Testis (tissue), 3 donors: ENCODE results near the gene NIPAL4. TPM values are rescaled to one million over a fixed set of nuclear protein-coding genes. Genes with fewer than 3 reads are reported as not detected.

Source experiments
- DNase-seq: peaks from one replicate; pipeline ENCODE4 v3.0.0-alpha.2; 2019
- H3K27ac ChIP-seq, 2 donors: fragments of 200-600 bp; sonication (generic); one replicate each; pipeline ENCODE4 v1.5.1; 2019
- H3K27me3 ChIP-seq: fragments of 200-600 bp; sonication (generic); one replicate; pipeline ENCODE4 v1.5.1; 2019
- H3K36me3 ChIP-seq: fragments of 200-600 bp; sonication (generic); one replicate; pipeline ENCODE4 v1.5.1; 2017; ENCODE audit warnings: low read depth; ENCODE audit errors: missing control alignments
- H3K4me1 ChIP-seq: fragments of 200-600 bp; sonication (generic); one replicate; pipeline ENCODE4 v1.5.1; 2019
- H3K4me3 ChIP-seq, 2 donors: fragments of 200-600 bp; sonication (generic); one replicate each; pipeline ENCODE4 v1.5.1; 2017 to 2019
- H3K9me3 ChIP-seq: fragments of 200-600 bp; sonication (generic); one replicate; pipeline ENCODE4 v1.5.1; 2017
- POLR2A ChIP-seq: fragments of 450-650 bp; IDR thresholded peaks from one replicate; pipeline ENCODE4 v1.6.1; 2017; ENCODE audit warnings: antibody characterized with exemption, mild to moderate bottlenecking, moderate library complexity
- WGBS, 2 donors: methylation state at CpG; one replicate each; pipeline ENCODE4 v1.1.5; 2018; 5-methylcytosine and 5-hydroxymethylcytosine counted together
- intact Hi-C: fragments of 100-400 bp; cut with DNase I; formaldehyde crosslinking; loops from one replicate; pipeline ENCODE4 v1.15.1; 2023; ENCODE audit warnings: low total_unique reads
- polyA plus RNA-seq: library from polyadenylated mRNA; stranded (reverse); fragments of 350-450 nt; fragmentation: Illumina TruSeq; extraction: RNeasy Lipid Tissue Mini Kit (QIAGEN cat#74804); gene quantifications from one replicate; pipeline ENCODE4 v1.2.3, GENCODE V29; 2014; ENCODE audit warnings: low read depth, low replicate concordance; ENCODE audit not compliant: insufficient read depth
- total RNA-seq, 2 donors: library from RNA; depleted of rRNA; stranded (reverse); fragments of >200 nt; gene quantifications; one replicate each; pipeline ENCODE4 v1.2.3, GENCODE V29; 2016
- TF ChIP-seq, protein P1 (sequence below), 3 experiments: fragments of 450-650 bp in 2 of 3; fragments of 200-600 bp in 1 of 3; sonication (generic) in 1 of 3; IDR thresholded peaks; one replicate each; pipeline ENCODE4 v1.5.1; 2016 to 2019; ENCODE audit warnings: antibody characterized with exemption in 3 of 3, mild to moderate bottlenecking in 2 of 3, moderate library complexity in 1 of 3

Gene NIPAL4
- total and polyA plus RNA-seq, 3 donors from 2014 or later: 0.08 to 0.18 TPM; not detected in 1

DNA sequence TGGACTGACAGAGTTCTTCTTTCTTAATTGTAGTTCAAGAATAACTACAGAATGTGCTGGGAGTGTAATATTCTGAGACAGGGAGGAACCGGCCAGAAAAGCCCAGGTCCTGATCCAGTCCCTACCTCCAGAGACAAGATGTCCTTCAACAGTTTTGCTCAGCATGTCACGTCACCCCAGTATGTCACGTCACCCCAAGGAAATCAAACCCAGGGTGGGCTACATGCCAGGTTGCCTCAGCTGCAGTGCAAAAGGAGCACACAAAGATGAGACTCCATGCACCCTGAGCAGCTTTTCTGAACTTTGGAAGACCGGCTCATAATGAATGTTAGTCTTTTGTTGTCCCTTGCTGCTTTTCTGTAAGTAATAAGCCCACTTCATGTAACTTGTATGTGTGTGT is 25.9 kb upstream of the NIPAL4 start:
- Histone ChIP-seq H3K27me3 (no peaks in the 10 kb centered on the region), H3K4me1 (no peaks in the 10 kb centered on the region), H3K9me3 (no peaks in the 10 kb centered on the region), H3K27ac (no peak overlapping the region), H3K4me3 (no peak overlapping the region), H3K36me3 (no peaks in the 10 kb centered on the region)
- WGBS, 2 donors: 31 to 38% methylated on average over 3 to 4 of the region's 4 CpGs
- peak; percentile 18 for DNase-seq
- intact Hi-C loops: no loop called here
- TF ChIP-seq, protein P1, sequence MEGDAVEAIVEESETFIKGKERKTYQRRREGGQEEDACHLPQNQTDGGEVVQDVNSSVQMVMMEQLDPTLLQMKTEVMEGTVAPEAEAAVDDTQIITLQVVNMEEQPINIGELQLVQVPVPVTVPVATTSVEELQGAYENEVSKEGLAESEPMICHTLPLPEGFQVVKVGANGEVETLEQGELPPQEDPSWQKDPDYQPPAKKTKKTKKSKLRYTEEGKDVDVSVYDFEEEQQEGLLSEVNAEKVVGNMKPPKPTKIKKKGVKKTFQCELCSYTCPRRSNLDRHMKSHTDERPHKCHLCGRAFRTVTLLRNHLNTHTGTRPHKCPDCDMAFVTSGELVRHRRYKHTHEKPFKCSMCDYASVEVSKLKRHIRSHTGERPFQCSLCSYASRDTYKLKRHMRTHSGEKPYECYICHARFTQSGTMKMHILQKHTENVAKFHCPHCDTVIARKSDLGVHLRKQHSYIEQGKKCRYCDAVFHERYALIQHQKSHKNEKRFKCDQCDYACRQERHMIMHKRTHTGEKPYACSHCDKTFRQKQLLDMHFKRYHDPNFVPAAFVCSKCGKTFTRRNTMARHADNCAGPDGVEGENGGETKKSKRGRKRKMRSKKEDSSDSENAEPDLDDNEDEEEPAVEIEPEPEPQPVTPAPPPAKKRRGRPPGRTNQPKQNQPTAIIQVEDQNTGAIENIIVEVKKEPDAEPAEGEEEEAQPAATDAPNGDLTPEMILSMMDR (IDR thresholded peaks at IDR 0.05): no peak
- TF ChIP-seq POLR2A: no peak

DNA sequence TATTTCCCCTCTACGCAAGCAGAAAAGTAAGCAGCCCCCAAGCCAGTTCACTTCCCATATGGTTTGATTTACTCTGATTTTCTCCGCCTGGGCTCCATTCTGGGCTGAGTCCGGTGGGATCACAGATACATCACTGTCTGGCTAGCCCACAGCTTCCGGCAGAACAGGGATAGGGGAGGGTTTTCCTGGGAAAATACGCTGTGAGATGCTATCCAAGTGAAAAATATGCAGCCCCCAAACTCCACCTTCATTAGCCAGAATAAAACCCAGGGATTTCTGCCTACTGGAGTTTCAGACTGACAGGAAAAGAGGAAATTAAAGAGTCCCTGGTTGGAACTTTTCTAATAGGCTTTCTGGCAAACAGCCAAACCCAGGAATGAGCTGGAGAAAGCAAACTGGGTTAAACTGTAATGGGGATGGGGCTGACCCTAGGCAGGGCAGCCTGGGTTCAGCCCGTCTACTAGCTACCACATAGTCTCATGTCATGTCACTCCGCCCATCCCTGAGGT is 16.9 kb upstream of the NIPAL4 start:
- Histone ChIP-seq H3K27me3 (no peaks in the 10 kb centered on the region), H3K4me3 (no peak overlapping the region), H3K9me3 (no peaks in the 10 kb centered on the region), H3K27ac (no peak overlapping the region), H3K4me1 (no peaks in the 10 kb centered on the region), H3K36me3 (no peaks in the 10 kb centered on the region)
- DNase-seq: no peak
- TF ChIP-seq, protein P1 (IDR thresholded peaks at IDR 0.05): no peak
- TF ChIP-seq POLR2A: no peak
- intact Hi-C loops: no loop called here
- WGBS, 2 donors: 65 to 74% methylated on average over 7 of the region's 7 CpGs

DNA sequence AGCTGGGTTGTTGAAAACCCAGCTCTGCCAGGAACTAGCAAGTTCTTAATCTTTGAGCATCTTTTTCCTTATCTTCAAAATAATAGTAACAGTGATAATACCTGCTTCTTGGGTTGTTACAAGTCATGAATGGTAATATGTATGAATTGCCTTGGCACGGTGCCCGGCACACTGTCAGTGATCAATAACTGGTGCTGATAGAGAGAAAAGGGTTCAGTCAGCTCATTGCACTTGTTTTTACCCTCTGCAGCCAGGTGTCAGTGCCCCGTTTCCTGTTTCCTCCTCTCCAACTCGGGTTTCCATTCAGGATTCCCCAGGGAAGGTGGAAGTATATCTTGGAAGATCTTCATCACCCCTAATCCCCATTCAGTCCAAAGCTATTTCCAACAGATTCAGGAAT is 15.8 kb upstream of the NIPAL4 start:
- DNase-seq: no peak

DNA sequence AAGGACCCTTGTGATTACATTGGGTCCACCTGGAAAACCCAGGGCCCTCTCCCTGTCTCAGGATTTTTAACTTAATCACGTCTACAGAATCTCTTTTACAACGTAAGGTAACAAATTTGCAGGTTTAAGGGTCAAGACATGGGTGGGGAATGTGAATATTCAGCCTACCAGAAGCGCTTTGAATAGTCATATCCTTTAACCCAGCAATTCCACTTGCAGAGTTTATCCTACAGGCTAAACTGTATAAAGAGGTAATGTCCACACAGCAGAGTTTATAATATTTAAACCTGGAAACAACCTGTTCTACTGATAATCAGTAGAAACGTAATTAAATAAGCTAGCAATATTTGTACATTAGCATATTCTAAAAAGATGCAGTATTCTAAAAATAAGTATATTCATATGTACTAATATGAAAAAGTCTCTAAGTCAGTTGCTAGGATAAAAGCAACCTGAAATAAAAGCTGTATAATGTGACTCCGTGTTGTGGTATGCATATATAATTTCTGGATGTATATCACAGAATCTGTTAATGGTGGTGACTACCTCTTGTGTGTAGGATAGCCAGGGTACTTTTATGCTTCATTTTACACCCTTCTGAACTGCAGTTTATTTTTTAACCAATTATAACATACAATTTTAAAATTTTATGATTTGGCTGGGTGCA is 14.1 kb upstream of the NIPAL4 start:
- H3K36me3 ChIP-seq: no peaks in the 10 kb centered on the region
- 74 to 86% methylated on average over 5 of the region's 5 CpGs for WGBS, 2 donors
- TF ChIP-seq, protein P1 (IDR thresholded peaks at IDR 0.05): no peak
- no peak for TF ChIP-seq POLR2A

More for the DNA sequence above, 15.8 kb upstream of the NIPAL4 start:
- TF ChIP-seq, protein P1 (IDR thresholded peaks at IDR 0.05): no peak
- TF ChIP-seq POLR2A: no peak
- H3K27me3 ChIP-seq: no peaks in the 10 kb centered on the region
- intact Hi-C loops: no loop called here
- H3K4me1 ChIP-seq: no peaks in the 10 kb centered on the region
- 68 to 76% methylated on average over 4 of the region's 4 CpGs for WGBS, 2 donors
- no peaks in the 10 kb centered on the region for H3K36me3 ChIP-seq
- no peaks in the 10 kb centered on the region for H3K9me3 ChIP-seq
- no peak overlapping the region for H3K4me3 ChIP-seq
- no peak overlapping the region for H3K27ac ChIP-seq

More for the DNA sequence above, 14.1 kb upstream of the NIPAL4 start:
- Histone ChIP-seq H3K27ac (no peak overlapping the region), H3K9me3 (no peaks in the 10 kb centered on the region), H3K27me3 (no peaks in the 10 kb centered on the region), H3K4me3 (no peak overlapping the region), H3K4me1 (no peaks in the 10 kb centered on the region)
- intact Hi-C loops: no loop called here
- DNase-seq: no peak
